Progenitor cell of endocrine pancreas (in vitro differentiated cells): ENCODE measurements around the gene LHCGR. TPM values are rescaled to one million over a fixed set of nuclear protein-coding genes. Genes with fewer than 3 reads are reported as not detected.

ENCODE experiments used
- DNase-seq: peaks from one replicate; pipeline ENCODE4 v3.0.0; 2021; ENCODE audit warnings: low spot score; ENCODE audit not compliant: unreplicated experiment
- H3K27ac Mint-ChIP-seq: 2 replicates; pipeline ENCODE4 v1.8.0; 2021; ENCODE audit warnings: mild to moderate bottlenecking, moderate library complexity, mixed read lengths
- H3K27me3 Mint-ChIP-seq: 2 replicates; pipeline ENCODE4 v1.8.0; 2021; ENCODE audit warnings: mixed read lengths
- H3K36me3 Mint-ChIP-seq: 2 replicates; pipeline ENCODE4 v1.8.0; 2022; ENCODE audit warnings: mixed read lengths; ENCODE audit not compliant: insufficient read depth
- H3K4me1 Mint-ChIP-seq: 2 replicates; pipeline ENCODE4 v1.8.0; 2021; ENCODE audit warnings: low read depth, mixed read lengths
- H3K4me3 Mint-ChIP-seq: 2 replicates; pipeline ENCODE4 v1.8.0; 2021; ENCODE audit warnings: low read depth, mild to moderate bottlenecking, moderate library complexity, mixed read lengths
- H3K9me3 Mint-ChIP-seq: 2 replicates; pipeline ENCODE4 v1.8.0; 2021; ENCODE audit warnings: low read depth, mixed read lengths
- total RNA-seq: library from RNA; stranded (reverse); gene quantifications from 2 replicates; pipeline ENCODE4 v1.2.1, GENCODE V29; 2021
- TF ChIP-seq, protein P1 (sequence below): fragments of 200-600 bp; sonication (generic); IDR thresholded peaks from one replicate; pipeline ENCODE4 v1.5.0; 2021; ENCODE audit warnings: antibody characterized with exemption, mild to moderate bottlenecking; ENCODE audit not compliant: unreplicated experiment

Gene LHCGR
- total RNA-seq, 1 donor from 2014 or later = not detected

DNA sequence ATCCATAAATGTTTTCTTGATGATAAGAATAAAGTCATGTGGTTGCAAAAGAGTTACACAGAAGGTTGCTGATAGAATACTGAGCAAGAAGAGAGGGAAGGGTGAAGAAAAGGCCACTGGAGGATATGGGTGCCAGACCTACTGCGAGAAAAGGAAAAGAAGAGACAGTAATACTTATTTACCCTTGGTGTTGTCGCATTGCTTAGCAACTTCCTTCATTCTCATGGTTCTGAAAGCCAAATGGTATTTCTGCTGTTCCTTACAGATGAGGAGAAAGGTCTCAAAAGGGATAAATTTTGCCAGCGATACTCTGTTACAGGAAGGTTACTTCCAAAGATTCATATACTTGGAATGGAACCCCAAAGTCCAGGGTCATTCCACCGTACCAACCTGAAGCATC, 62.5 kb downstream of the LHCGR start:
- DNase-seq = no peak
- Mint-ChIP-seq H3K4me1 (peaks cover 2% of the 10 kb centered on the region), H3K4me3 (no peak overlapping the region), H3K27me3 (no peaks in the 10 kb centered on the region), H3K36me3 (no peaks in the 10 kb centered on the region), H3K27ac (peak overlapping the region; percentile 61), H3K9me3 (no peaks in the 10 kb centered on the region)
- TF ChIP-seq, protein P1, sequence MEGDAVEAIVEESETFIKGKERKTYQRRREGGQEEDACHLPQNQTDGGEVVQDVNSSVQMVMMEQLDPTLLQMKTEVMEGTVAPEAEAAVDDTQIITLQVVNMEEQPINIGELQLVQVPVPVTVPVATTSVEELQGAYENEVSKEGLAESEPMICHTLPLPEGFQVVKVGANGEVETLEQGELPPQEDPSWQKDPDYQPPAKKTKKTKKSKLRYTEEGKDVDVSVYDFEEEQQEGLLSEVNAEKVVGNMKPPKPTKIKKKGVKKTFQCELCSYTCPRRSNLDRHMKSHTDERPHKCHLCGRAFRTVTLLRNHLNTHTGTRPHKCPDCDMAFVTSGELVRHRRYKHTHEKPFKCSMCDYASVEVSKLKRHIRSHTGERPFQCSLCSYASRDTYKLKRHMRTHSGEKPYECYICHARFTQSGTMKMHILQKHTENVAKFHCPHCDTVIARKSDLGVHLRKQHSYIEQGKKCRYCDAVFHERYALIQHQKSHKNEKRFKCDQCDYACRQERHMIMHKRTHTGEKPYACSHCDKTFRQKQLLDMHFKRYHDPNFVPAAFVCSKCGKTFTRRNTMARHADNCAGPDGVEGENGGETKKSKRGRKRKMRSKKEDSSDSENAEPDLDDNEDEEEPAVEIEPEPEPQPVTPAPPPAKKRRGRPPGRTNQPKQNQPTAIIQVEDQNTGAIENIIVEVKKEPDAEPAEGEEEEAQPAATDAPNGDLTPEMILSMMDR = no peak

DNA sequence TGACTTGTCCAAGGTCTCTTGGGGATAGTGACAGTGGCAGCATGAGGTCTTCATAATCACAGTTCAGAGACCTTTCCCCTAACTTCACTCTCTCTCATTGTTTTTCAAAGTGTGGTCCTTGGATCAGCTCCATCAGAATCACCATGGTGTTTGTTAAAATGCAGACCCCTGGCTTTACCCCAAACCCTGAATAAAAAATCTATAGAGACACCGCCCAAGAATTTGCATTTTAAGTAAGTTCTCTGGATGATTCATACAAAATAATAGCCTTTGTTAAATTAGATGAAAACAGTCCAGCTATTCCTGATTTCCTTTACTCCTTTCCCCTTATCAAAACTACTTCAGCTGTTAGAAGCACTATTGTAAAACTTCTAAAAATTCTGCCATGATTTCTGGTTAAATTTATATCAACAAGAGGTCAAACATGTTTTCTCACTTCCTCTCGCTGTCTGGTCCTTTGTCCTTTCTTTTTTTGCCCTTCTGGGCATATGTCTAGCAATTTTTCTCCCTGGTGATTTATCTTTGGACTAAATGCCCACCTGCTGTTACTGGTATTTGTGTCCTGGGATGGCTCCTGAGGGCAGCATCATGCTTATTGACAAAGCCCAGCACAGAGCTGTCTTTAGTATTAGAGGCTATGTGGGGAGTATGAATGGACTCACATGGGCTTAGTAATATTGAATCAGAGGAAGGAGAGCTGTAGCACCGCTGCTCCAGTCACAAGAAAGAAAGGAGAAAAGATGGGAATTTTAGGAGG, 63.4 kb downstream of the LHCGR start:
- no peak overlapping the region for H3K4me3 Mint-ChIP-seq
- no peaks in the 10 kb centered on the region for H3K9me3 Mint-ChIP-seq
- no peaks in the 10 kb centered on the region for H3K27me3 Mint-ChIP-seq
- no peak for DNase-seq
- H3K36me3 Mint-ChIP-seq = no peaks in the 10 kb centered on the region
- H3K4me1 Mint-ChIP-seq = peaks cover 2% of the 10 kb centered on the region
- TF ChIP-seq, protein P1 = no peak
- H3K27ac Mint-ChIP-seq = no peak overlapping the region

DNA sequence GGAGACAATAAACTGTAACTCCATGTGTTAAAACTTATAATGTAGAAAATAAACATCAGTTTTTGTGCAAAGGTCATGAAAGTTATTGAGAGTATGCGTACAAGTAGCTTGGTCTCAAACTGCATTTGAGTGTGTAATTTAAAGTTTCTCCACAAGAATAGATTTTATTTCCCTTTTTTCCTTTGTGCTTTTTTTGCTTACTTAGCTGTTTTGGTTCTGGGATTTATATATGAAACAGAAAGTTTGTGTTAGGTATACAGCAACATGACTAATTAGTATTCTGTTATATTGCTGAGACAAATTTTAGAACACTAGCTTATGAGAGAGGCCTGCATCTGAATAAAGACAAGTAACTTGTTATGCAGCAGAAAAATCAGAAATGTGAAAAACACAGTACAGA, 70.4 kb downstream of the LHCGR start:
- TF ChIP-seq, protein P1 = no peak

DNA sequence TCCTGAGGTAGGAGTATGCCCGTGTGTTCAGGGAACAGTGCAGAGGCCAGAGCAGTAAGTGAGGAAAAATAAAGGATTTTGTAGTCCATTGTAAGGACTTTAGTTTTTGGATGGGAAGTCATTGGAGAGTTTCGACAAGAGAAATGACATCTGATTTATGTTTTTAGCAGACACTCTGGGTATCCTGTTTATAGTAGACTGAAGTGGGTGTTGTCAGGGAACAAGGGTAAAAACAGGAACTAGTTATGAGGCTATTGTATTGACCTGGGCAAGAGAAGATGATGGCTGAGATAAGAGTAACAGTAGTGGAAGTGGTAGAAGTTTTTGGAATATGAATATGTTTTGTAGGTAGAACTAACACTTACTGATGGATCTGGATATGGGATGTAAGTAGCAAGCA, 78.1 kb downstream of the LHCGR start:
- no peaks in the 10 kb centered on the region for H3K9me3 Mint-ChIP-seq
- TF ChIP-seq, protein P1 = no peak
- H3K27me3 Mint-ChIP-seq = no peaks in the 10 kb centered on the region
- no peak overlapping the region for H3K27ac Mint-ChIP-seq
- no peaks in the 10 kb centered on the region for H3K4me1 Mint-ChIP-seq
- DNase-seq = no peak
- H3K4me3 Mint-ChIP-seq = no peak overlapping the region
- H3K36me3 Mint-ChIP-seq = no peaks in the 10 kb centered on the region

More for the DNA sequence above, 70.4 kb downstream of the LHCGR start:
- Mint-ChIP-seq H3K27ac (no peak overlapping the region), H3K9me3 (no peaks in the 10 kb centered on the region), H3K4me3 (no peak overlapping the region), H3K4me1 (no peaks in the 10 kb centered on the region), H3K27me3 (no peaks in the 10 kb centered on the region), H3K36me3 (no peaks in the 10 kb centered on the region)
- no peak for DNase-seq

DNA sequence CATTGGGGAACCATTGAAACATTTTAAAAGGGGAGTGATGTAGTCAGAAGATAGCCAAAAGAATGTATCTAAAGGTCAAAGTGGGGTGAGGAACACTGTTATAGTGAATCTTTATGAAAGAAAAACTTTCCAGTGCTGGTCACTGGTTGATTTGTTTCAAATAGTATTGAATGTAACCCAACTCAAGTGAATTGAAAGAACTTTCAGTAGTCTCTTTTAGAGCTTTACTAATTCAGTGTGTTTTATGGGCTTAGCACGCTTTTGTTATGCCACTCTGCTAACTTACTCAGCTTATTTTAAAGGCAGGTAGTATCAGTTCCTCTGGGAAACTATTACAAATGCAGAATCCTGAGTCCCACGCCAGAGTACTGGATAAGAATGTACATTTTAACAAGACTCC, 80.6 kb downstream of the LHCGR start:
- H3K27me3 Mint-ChIP-seq = no peaks in the 10 kb centered on the region
- TF ChIP-seq, protein P1 = no peak

More for the DNA sequence above, 80.6 kb downstream of the LHCGR start:
- Mint-ChIP-seq H3K4me1 (no peaks in the 10 kb centered on the region), H3K9me3 (no peaks in the 10 kb centered on the region), H3K4me3 (no peak overlapping the region), H3K27ac (no peak overlapping the region), H3K36me3 (no peaks in the 10 kb centered on the region)
- no peak for DNase-seq
